Pancreas (tissue), 10 donors: ENCODE data around the gene TRIM13. TPM values are rescaled to one million over a fixed set of nuclear protein-coding genes. Genes with fewer than 3 reads are reported as not detected.
"Not testable (repeated sequence)": the region's sequence is repeated elsewhere in the genome, so short reads cannot be mapped to it uniquely, and the experiment has no call there.

Source experiments
- ATAC-seq, 4 donors: fragments of 200-7000 bp; cut with Tn5 transposase; one replicate each; pipeline versions ENCODE4 v1.8.0 to v1.9.1; 2020; ENCODE audit warnings: mild to moderate bottlenecking in 4 of 4, moderate library complexity in 4 of 4
- DNase-seq, 6 donors: peaks; one replicate each; pipeline ENCODE4 v3.0.0-alpha.2; 2020
- FAIRE-seq: peaks from 2 replicates; lab custom pipeline; 2012; peaks lifted over from hg19 to GRCh38; lab: Jason Lieb, UNC
- H3K27ac ChIP-seq, 4 donors: fragments of 200-600 bp; sonication (generic); 1 replicate in 3 of 4; 2 replicates in 1 of 4; pipeline versions ENCODE4 v1.5.0 to v1.8.0; 2020
- H3K27me3 ChIP-seq, 4 donors: fragments of 200-600 bp; one replicate each; pipeline ENCODE4 v1.8.0; 2021
- H3K36me3 ChIP-seq, 3 donors: fragments of 200-600 bp; sonication (generic) in 1 of 3; one replicate each; pipeline versions ENCODE4 v1.5.0 to v1.8.0; 2020 to 2021
- H3K4me1 ChIP-seq, 3 donors: fragments of 200-600 bp; one replicate each; pipeline ENCODE4 v1.8.0; 2021
- H3K4me3 ChIP-seq, 4 donors: fragments of 200-600 bp; sonication (generic) in 2 of 4; one replicate each; pipeline versions ENCODE4 v1.5.0 to v1.8.0; 2020 to 2021
- H3K9me3 ChIP-seq, 4 donors: fragments of 200-600 bp; one replicate each; pipeline ENCODE4 v1.8.0; 2021
- CTCF ChIP-seq, 4 donors: fragments of 200-600 bp; sonication (generic) in 3 of 4; IDR thresholded peaks; one replicate each; pipeline versions ENCODE4 v1.5.0 to v1.8.0; 2021; ENCODE audit warnings: antibody characterized with exemption in 4 of 4
- WGBS, 2 donors: extraction: QIAGEN DNeasy Blood & Tissue Kit; methylation state at CpG; one replicate each; pipeline ENCODE4 v1.1.7; 2013; 5-methylcytosine and 5-hydroxymethylcytosine counted together
- intact Hi-C, 3 donors: fragments of 100-400 bp; cut with DNase I; formaldehyde crosslinking; loops; one replicate each; pipeline versions ENCODE4 v1.11.1 to v1.14.2; 2022
- polyA plus RNA-seq, 2 donors: library from polyadenylated mRNA; stranded (reverse); fragments of 200-250 nt; gene quantifications; one replicate each; pipeline ENCODE4 v1.2.3, GENCODE V29; 2013
- total RNA-seq, 6 donors: library from RNA; stranded (reverse); fragmentation: NEBNext Ultra II Directional in 4 of 6; extraction: Animal tissue kit (Norgen Biotek cat#: 25700) in 4 of 6; gene quantifications; one replicate each; pipeline versions ENCODE4 v1.2.1 to v1.2.4, GENCODE V29; 2021 to 2023
- donor health status: healthy with polysubstance abuse.
- donor health status: DM: no; HTN: no; CAD: no; lungs with moderate emphysema.
- donor health status: DM: no; HTN: no; CAD: no.
- donor health status: control.
- donor health status: control.
- donor health status: Bipolar disorder and iron deficiency.
- donor health status: DM: yes; HTN: yes; CAD: no.
- donor health status: DM: no; HTN: no; CAD: no.
- donor health status: DM: no; HTN: no; CAD: no.
- donor health status: DM: yes; HTN: yes; CAD: no.

The TRIM13 gene
- total RNA-seq, result 10 to 100 TPM in 1 of 6 donors, 1 to 10 TPM in 5; 7.2 to 17.0 (median 8.9) TPM
- 10 to 100 TPM in 1 of 2 donors, 1 to 10 TPM in 1; 8.9 to 19.7 TPM for polyA plus RNA-seq

GRCh38 chr13:49996951-49997895 lies at the start of gene TRIM13:
Gene TRIM13 (plus strand): TSS chr13:49997042. CDS start chr13:50011941, 14,899 bp downstream.
- ATAC-seq, result peak; percentile 84 to 92 (median 86)

GRCh38 chr13:49948777-49949270 lies 48.0 kb upstream of the TRIM13 start:
- FAIRE-seq, DNase-seq, H3K36me3 ChIP-seq, H3K4me1 ChIP-seq, H3K27me3 ChIP-seq, H3K9me3 ChIP-seq, ATAC-seq, intact Hi-C loops, H3K4me3 ChIP-seq, H3K27ac ChIP-seq: not testable (repeated sequence)
- 78 to 82% methylated on average over 6 of the region's 6 CpGs for WGBS, 2 donors

More at GRCh38 chr13:49996951-49997895, at the start of gene TRIM13:
- FAIRE-seq, result no peak
- Histone ChIP-seq H3K27me3 (no peaks in the 10 kb centered on the region), H3K27ac (peak within 1 kb of the TSS; percentile 96 to 99 (median 97)), H3K4me3 (peak within 1 kb of the TSS; percentile 57 to 81 (median 66)), H3K4me1 (peaks cover 12 to 24% (median 24%) of the 10 kb centered on the region in 3 donors), H3K9me3 (no peaks in the 10 kb centered on the region), H3K36me3 (no peaks in the 10 kb centered on the region)
- intact Hi-C loops, result no loop called here
- TF ChIP-seq CTCF (IDR thresholded peaks at IDR 0.05), result peak in 3 of 4 donors; percentile 35 to 51 (median 48)
- peak; percentile 82 to 95 (median 88) for DNase-seq
- WGBS, 2 donors, result 1% methylated on average over 48 to 54 of the region's 56 CpGs

GRCh38 chr13:49951754-49952535 lies 44.9 kb upstream of the TRIM13 start:
- ATAC-seq (no peak), DNase-seq (no peak), FAIRE-seq (no peak)
- H3K4me1 ChIP-seq, result no peaks in the 10 kb centered on the region
- no peak for TF ChIP-seq CTCF (IDR thresholded peaks at IDR 0.05)
- H3K27ac ChIP-seq, result no peak overlapping the region
- WGBS, 2 donors, result 76 to 77% methylated on average over 7 of the region's 7 CpGs
- H3K4me3 ChIP-seq, result no peak overlapping the region
- no peaks in the 10 kb centered on the region for H3K27me3 ChIP-seq
- intact Hi-C loops, result no loop called here
- H3K36me3 ChIP-seq, result no peaks in the 10 kb centered on the region
- H3K9me3 ChIP-seq, result no peaks in the 10 kb centered on the region

- FAIRE-seq, result no peak
- Histone ChIP-seq H3K27me3 (no peaks in the 10 kb centered on the region), H3K27ac (no peak overlapping the region), H3K4me3 (no peak overlapping the region), H3K9me3 (no peaks in the 10 kb centered on the region), H3K4me1 (no peaks in the 10 kb centered on the region), H3K36me3 (no peaks in the 10 kb centered on the region)
- TF ChIP-seq CTCF (IDR thresholded peaks at IDR 0.05), result no peak
- WGBS, 2 donors, result 94 to 98% methylated on average over 1 of the region's 1 CpG
- no peak for ATAC-seq
- intact Hi-C loops, result no loop called here
- no peak for DNase-seq
Measured at GRCh38 chr13:49953560-49953959, 43.3 kb upstream of the TRIM13 start.
